Stimulated activated CD4-positive, alpha-beta T cell treated with anti-CD3 and anti-CD28 coated beads, Interleukin-1b, Interleukin-23, amount 100 ng/mL, for 4 hours (primary cell): ENCODE data around the gene TMEM164.

Source experiments
- DNase-seq, 2 donors: peaks; one replicate each; pipeline ENCODE4 v3.0.0-alpha.2; 2020; ENCODE audit warnings: low read depth in 2 of 2

Gene TMEM164

GRCh38 chrX:110210417-110211139 lies 207.7 kb downstream of the TMEM164 start:
- no peak for DNase-seq

GRCh38 chrX:110211340-110211739 lies 208.4 kb downstream of the TMEM164 start:
- no peak for DNase-seq

GRCh38 chrX:110212299-110212698 lies 209.4 kb downstream of the TMEM164 start:
- no peak for DNase-seq

- no peak for DNase-seq
These were observed 210.3 kb downstream of the TMEM164 start for GRCh38 chrX:110213183-110213582.

- DNase-seq: no peak
These were observed 211.8 kb downstream of the TMEM164 start for GRCh38 chrX:110214684-110215083.

- no peak for DNase-seq
These were observed 212.5 kb downstream of the TMEM164 start for GRCh38 chrX:110215411-110215810.

GRCh38 chrX:110216027-110216426 lies 213.1 kb downstream of the TMEM164 start:
- DNase-seq: no peak

- DNase-seq: no peak
These were observed 215.7 kb downstream of the TMEM164 start for GRCh38 chrX:110218591-110218990.

- DNase-seq: no peak
These were observed 217.0 kb downstream of the TMEM164 start for GRCh38 chrX:110219920-110220319.

GRCh38 chrX:110222497-110223257 lies 219.8 kb downstream of the TMEM164 start:
- no peak for DNase-seq

- DNase-seq: no peak
These were observed 222.2 kb downstream of the TMEM164 start for GRCh38 chrX:110224926-110225617.

GRCh38 chrX:110226931-110227330 lies 224.0 kb downstream of the TMEM164 start:
- DNase-seq: no peak
